Esophagus squamous epithelium (tissue), 5 donors: ENCODE measurements around the gene AHI1. TPM values are rescaled to one million over a fixed set of nuclear protein-coding genes. Genes with fewer than 3 reads are reported as not detected.

Experiments used
- DNase-seq: peaks from one replicate; lab custom pipeline; 2025; lab: John Stamatoyannopoulos, UW
- H3K27ac ChIP-seq, 4 donors: fragments of 200-600 bp; sonication (generic); one replicate each; pipeline ENCODE4 v1.5.1; 2016 to 2019; ENCODE audit warnings: mild to moderate bottlenecking in 1 of 4
- H3K27me3 ChIP-seq, 4 donors: fragments of 200-600 bp; sonication (generic); 1 replicate in 3 of 4; 2 replicates in 1 of 4; pipeline versions ENCODE4 v1.5.1 to v1.6.0; 2017 to 2021; ENCODE audit warnings: antibody characterized with exemption in 1 of 4
- H3K36me3 ChIP-seq, 3 donors: fragments of 200-600 bp; sonication (generic); one replicate each; pipeline ENCODE4 v1.5.1; 2016 to 2019
- H3K4me1 ChIP-seq, 3 donors: fragments of 200-600 bp; sonication (generic); one replicate each; pipeline ENCODE4 v1.5.1; 2017 to 2019
- H3K4me3 ChIP-seq, 4 donors: fragments of 200-600 bp; sonication (generic); 1 replicate in 3 of 4; 2 replicates in 1 of 4; pipeline ENCODE4 v1.5.1; 2016 to 2019; ENCODE audit warnings: mild to moderate bottlenecking in 2 of 4, moderate library complexity in 1 of 4
- H3K9me3 ChIP-seq, 3 donors: fragments of 200-600 bp; sonication (generic); one replicate each; pipeline ENCODE4 v1.5.1; 2016 to 2019
- CTCF ChIP-seq, 6 experiments: fragments of 450-650 bp in 4 of 6; fragments of 200-600 bp in 2 of 6; sonication (generic) in 2 of 6; IDR thresholded peaks; one replicate each; pipeline ENCODE4 v1.5.1; 2016 to 2019; ENCODE audit warnings: antibody characterized with exemption in 6 of 6, mild to moderate bottlenecking in 4 of 6, moderate library complexity in 4 of 6
- POLR2A ChIP-seq, 4 donors: fragments of 450-650 bp; IDR thresholded peaks; one replicate each; pipeline ENCODE4 v1.6.1; 2017; ENCODE audit warnings: antibody characterized with exemption in 4 of 4, mild to moderate bottlenecking in 4 of 4, moderate library complexity in 3 of 4
- WGBS, 2 donors: methylation state at CpG; one replicate each; pipeline ENCODE4 v1.1.5; 2018; 5-methylcytosine and 5-hydroxymethylcytosine counted together
- intact Hi-C: fragments of 100-400 bp; cut with DNase I; formaldehyde crosslinking; loops from one replicate; pipeline ENCODE4 v1.15.0; 2022
- total RNA-seq, 4 donors: library from RNA; depleted of rRNA; stranded (reverse); fragments of >200 nt; gene quantifications; one replicate each; pipeline ENCODE4 v1.1.0, GENCODE V29; 2016
- donor health status: DM: yes; HTN: yes; CAD: no.

Gene AHI1
- total RNA-seq, 4 donors from 2014 or later: 4.5 to 24.2 (median 7.6) TPM

GRCh38 chr6:135434991-135435390 lies 62.5 kb downstream of the AHI1 start:
- H3K4me3 ChIP-seq: no peak overlapping the region
- DNase-seq: no peak
- no peak overlapping the region for H3K27ac ChIP-seq
- H3K36me3 ChIP-seq: peaks cover 0 to 40% (median 0%) of the 10 kb centered on the region in 3 donors
- TF ChIP-seq POLR2A (IDR thresholded peaks at IDR 0.05) (no peak), CTCF (IDR thresholded peaks at IDR 0.05) (no peak)
- H3K4me1 ChIP-seq: no peaks in the 10 kb centered on the region
- intact Hi-C loops: no loop called here
- H3K27me3 ChIP-seq: no peaks in the 10 kb centered on the region
- no peaks in the 10 kb centered on the region for H3K9me3 ChIP-seq

GRCh38 chr6:135434095-135434494 lies 63.4 kb downstream of the AHI1 start:
- 60 to 64% methylated on average over 1 of the region's 1 CpG for WGBS, 2 donors
- intact Hi-C loops: no loop called here
- peaks cover 0 to 40% (median 0%) of the 10 kb centered on the region in 3 donors for H3K36me3 ChIP-seq

GRCh38 chr6:135428078-135428477 lies 69.5 kb downstream of the AHI1 start:
- no peaks in the 10 kb centered on the region for H3K9me3 ChIP-seq
- no peaks in the 10 kb centered on the region for H3K27me3 ChIP-seq
- intact Hi-C loops: loop anchor here (10.0 kb wide), 1 partner anchor 283 kb away; no protein-coding TSS in a partner anchor
- H3K27ac ChIP-seq: no peak overlapping the region
- 98% methylated on average over 2 of the region's 2 CpGs for WGBS, 2 donors
- TF ChIP-seq POLR2A (IDR thresholded peaks at IDR 0.05): no peak
- TF ChIP-seq CTCF (IDR thresholded peaks at IDR 0.05): no peak
- peaks cover 0 to 15% (median 0%) of the 10 kb centered on the region in 3 donors for H3K36me3 ChIP-seq
- no peaks in the 10 kb centered on the region for H3K4me1 ChIP-seq
- H3K4me3 ChIP-seq: no peak overlapping the region
- no peak for DNase-seq

More at GRCh38 chr6:135434095-135434494, 63.4 kb downstream of the AHI1 start:
- no peaks in the 10 kb centered on the region for H3K9me3 ChIP-seq
- no peak for DNase-seq
- no peak for TF ChIP-seq POLR2A (IDR thresholded peaks at IDR 0.05)
- no peak for TF ChIP-seq CTCF (IDR thresholded peaks at IDR 0.05)
- no peak overlapping the region for H3K4me3 ChIP-seq
- no peaks in the 10 kb centered on the region for H3K27me3 ChIP-seq
- H3K27ac ChIP-seq: no peak overlapping the region
- no peaks in the 10 kb centered on the region for H3K4me1 ChIP-seq

- TF ChIP-seq CTCF (IDR thresholded peaks at IDR 0.05) (no peak), POLR2A (IDR thresholded peaks at IDR 0.05) (no peak)
- Histone ChIP-seq H3K4me3 (no peak overlapping the region), H3K27ac (no peak overlapping the region), H3K4me1 (no peaks in the 10 kb centered on the region), H3K27me3 (no peaks in the 10 kb centered on the region), H3K9me3 (no peaks in the 10 kb centered on the region), H3K36me3 (peaks cover 0 to 15% (median 0%) of the 10 kb centered on the region in 3 donors)
- 81 to 100% methylated on average over 1 of the region's 1 CpG for WGBS, 2 donors
- intact Hi-C loops: loop anchor here (10.0 kb wide), 1 partner anchor 282 kb away; no protein-coding TSS in a partner anchor
- DNase-seq: no peak
Observed at GRCh38 chr6:135426833-135427232, 70.7 kb downstream of the AHI1 start.

- Histone ChIP-seq H3K27ac (no peak overlapping the region), H3K27me3 (no peaks in the 10 kb centered on the region), H3K36me3 (peaks cover 0 to 9% (median 0%) of the 10 kb centered on the region in 3 donors), H3K9me3 (no peaks in the 10 kb centered on the region), H3K4me1 (no peaks in the 10 kb centered on the region), H3K4me3 (no peak overlapping the region)
- intact Hi-C loops: loop anchor here (10.0 kb wide), 1 partner anchor 280 kb away; no protein-coding TSS in a partner anchor
- WGBS, 2 donors: 86 to 88% methylated on average over 1 of the region's 1 CpG
- TF ChIP-seq POLR2A (IDR thresholded peaks at IDR 0.05) (no peak), CTCF (IDR thresholded peaks at IDR 0.05) (no peak)
- no peak for DNase-seq
Observed at GRCh38 chr6:135424385-135424784, 73.2 kb downstream of the AHI1 start.
